Renal cortex interstitium (tissue), 15 donors: ENCODE measurements around the gene MS4A7. TPM values are rescaled to one million over a fixed set of nuclear protein-coding genes. Genes with fewer than 3 reads are reported as not detected.

ENCODE experiments used
- DNase-seq, 11 donors: peaks; one replicate each; pipeline ENCODE4 v3.0.0-alpha.2; 2013; ENCODE audit warnings: low read depth in 9 of 11, low spot score in 4 of 11; ENCODE audit errors: extremely low read depth in 1 of 11
- long read RNA-seq, 16 experiments: transcript quantifications; one replicate each; lab custom pipeline, GENCODE V29; 2026
- polyA plus RNA-seq, 3 donors: library from polyadenylated mRNA; unstranded; fragments of 120-200 nt; gene quantifications; one replicate each; pipeline ENCODE4 v1.2.1, GENCODE V29; 2013; ENCODE audit not compliant: insufficient read length in 3 of 3

The MS4A7 gene, protein sequence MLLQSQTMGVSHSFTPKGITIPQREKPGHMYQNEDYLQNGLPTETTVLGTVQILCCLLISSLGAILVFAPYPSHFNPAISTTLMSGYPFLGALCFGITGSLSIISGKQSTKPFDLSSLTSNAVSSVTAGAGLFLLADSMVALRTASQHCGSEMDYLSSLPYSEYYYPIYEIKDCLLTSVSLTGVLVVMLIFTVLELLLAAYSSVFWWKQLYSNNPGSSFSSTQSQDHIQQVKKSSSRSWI
- 10 to 100 TPM in 1 of 3 donors, 1 to 10 TPM in 2; 6.0 to 16.1 (median 6.8) TPM for polyA plus RNA-seq
- long read RNA-seq, donor 1, partial matches to known transcripts: 0 of 1 reads
- long read RNA-seq, donor 1, other reads (novel, unspliced or antisense): 0 of 1 reads
- long read RNA-seq, donor 2, partial matches to known transcripts: 0 of 2 reads
- long read RNA-seq, donor 2, other reads (novel, unspliced or antisense): 0 of 2 reads
- long read RNA-seq, donor 3: 0 reads
- long read RNA-seq, donor 4, partial matches to known transcripts: 0 of 1 reads
- long read RNA-seq, donor 4, other reads (novel, unspliced or antisense): 0 of 1 reads
- long read RNA-seq, donor 5: 0 reads
- long read RNA-seq, donor 6, partial matches to known transcripts: 0 of 2 reads
- long read RNA-seq, donor 6, other reads (novel, unspliced or antisense): 0 of 2 reads
- long read RNA-seq, donor 7, partial matches to known transcripts: 0 of 1 reads
- long read RNA-seq, donor 7, other reads (novel, unspliced or antisense): 0 of 1 reads
- long read RNA-seq, donor 8: 0 reads
- long read RNA-seq, donor 9: 0 reads
- long read RNA-seq, donor 10, partial matches to known transcripts: 0 of 1 reads
- long read RNA-seq, donor 10, other reads (novel, unspliced or antisense): 0 of 1 reads
- long read RNA-seq, donor 11: 0 reads
- long read RNA-seq, donor 12: 0 reads
- long read RNA-seq, donor 13: 0 reads
- long read RNA-seq, donor 14: 0 reads
- long read RNA-seq, donor 15, partial matches to known transcripts: 0 of 1 reads
- long read RNA-seq, donor 15, other reads (novel, unspliced or antisense): 0 of 1 reads
- long read RNA-seq, donor 16, partial matches to known transcripts: 0 of 2 reads
- long read RNA-seq, donor 16, other reads (novel, unspliced or antisense): 0 of 2 reads

DNA sequence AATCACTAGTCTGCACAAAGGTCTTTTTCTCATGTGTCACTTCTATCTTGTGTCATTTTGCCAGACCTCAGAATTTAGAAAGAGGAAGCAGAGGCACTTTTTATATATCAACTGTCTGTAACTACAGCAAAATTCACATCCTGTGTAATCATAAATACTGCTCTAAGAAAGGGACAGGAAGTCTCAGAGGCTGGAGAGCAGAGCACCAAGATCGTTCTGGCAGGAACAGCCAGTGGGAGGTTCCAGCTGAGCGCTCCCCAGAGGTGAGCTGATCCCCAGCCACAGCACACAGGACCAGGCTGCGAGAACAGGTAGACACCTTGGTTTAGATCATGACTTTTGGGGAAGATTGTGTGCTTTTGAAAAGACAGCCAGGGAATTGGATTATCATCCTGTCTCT, at the start of gene MS4A7:
Gene MS4A7 (plus strand): TSS at position 179 of the 400 bp plus-strand sequence. CDS start 4,610 bp downstream, outside the sequence.
- DNase-seq: peak in 2 of 11 donors; percentile 4 to 6

DNA sequence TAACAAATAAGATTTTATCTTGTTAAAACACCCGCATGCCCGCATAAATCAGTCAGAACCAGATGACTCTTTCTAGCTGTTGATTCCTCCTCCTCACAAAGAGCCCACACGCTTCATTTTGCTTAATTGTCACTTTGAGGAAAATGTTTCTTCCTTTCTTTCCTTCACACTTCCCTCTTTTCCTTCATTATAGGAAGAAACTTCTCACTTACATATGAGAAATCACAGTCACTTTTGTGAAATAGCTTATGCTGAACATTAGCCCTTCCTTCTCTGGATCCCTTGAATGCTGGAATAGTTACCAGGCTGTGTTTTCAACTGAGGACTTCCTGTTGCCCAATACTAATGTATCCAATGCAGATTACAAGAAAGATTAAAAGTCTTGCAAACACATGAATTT, 45.5 kb upstream of the MS4A7 start:
- DNase-seq: no peak

DNA sequence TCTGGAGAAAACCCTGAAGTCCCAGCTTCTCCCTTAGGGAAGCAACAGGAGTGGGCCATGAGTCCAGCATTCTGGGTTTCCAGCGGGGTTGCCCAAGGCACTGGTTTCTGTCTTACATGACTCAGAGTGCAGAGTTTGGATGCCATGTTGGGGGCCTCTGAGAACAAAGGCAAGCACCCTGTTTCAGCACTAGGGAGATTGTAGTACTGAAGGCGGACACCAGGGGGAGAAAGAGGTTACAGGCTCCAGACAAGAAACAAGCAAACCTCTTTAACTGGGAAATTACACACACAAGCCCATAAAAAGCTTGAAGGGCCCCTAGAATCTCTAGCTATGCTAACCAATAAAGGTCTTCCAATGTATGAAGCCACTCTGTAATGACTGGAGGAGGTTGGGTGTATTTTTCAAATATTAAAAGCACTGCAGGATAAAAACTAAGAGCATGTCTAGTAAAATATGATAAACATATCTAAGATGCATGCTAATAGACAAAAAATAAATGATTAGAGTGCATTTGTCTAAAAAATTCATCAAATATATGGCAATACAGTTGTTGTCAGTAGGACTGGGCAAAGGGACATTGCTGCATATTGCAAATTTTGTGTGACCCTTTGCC, 44.2 kb upstream of the MS4A7 start:
- peak in 10 of 11 donors; percentile 13 to 29 (median 22) for DNase-seq

DNA sequence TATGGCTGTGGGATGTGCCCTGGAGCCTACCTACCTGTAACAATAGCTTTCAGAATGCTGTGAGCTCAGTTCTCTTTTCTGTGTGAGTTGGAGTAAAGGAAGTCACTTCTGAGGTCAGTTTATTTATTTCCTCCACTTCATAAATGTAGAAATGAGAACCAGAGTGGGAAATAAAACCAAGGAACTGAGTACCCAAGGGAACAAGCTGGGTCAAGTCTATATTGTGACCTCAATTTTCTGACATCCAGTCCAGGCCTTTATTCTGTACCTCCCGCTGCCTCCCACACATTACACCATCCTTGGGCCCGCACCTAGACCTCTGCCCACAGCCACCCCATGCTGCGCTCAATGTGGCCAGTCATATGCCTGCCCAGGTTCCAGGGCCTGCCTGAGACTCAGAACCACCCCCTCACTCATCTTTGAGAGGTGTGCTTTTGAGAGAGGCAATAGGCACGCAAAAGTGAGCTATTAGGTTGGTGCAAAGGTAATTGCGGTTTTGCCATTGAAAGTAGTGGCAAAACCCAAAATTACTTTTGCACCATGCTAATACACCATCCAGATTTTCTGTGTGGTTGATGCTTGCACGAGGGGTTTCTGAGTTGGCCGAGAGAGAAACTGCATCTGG, 41.5 kb upstream of the MS4A7 start:
- no peak for DNase-seq

DNA sequence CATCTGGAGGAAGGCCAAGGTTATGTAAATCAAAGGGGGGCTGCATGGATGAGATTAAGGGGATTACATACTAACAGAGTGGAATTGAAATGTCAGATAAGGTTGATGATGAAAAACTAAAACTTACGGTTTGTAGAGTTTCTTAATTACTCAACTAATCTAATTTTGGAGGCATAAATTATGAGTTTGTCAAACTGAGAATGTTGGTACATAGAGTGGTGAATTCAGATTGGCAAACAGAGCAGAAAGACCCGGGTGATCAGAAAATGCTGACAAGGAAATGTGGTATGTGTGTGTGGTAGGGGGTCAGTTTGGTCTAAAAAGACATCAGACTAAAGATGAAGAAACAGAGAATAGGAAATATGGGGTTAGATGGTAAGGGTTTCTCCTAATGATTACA, 40.3 kb upstream of the MS4A7 start:
- no peak for DNase-seq

DNA sequence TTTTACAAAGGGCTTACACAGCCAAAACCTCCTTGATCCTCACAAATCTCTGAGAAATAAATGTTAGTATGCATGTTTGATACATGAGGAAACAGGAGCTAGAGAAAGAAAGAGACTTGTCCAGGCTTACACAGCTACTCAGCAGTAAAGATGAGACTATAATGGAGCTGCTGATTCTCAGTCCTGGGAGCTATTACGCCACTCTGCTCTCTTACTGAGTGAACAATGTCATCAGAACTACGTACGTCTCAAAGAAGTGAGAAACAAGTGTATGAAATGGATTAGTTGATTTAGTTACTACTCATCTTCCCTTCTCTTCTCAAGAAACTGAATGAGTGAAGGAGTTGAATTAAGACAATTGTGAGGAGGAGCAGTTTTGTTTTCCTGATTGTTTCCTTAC, 39.0 kb upstream of the MS4A7 start:
- no peak for DNase-seq

DNA sequence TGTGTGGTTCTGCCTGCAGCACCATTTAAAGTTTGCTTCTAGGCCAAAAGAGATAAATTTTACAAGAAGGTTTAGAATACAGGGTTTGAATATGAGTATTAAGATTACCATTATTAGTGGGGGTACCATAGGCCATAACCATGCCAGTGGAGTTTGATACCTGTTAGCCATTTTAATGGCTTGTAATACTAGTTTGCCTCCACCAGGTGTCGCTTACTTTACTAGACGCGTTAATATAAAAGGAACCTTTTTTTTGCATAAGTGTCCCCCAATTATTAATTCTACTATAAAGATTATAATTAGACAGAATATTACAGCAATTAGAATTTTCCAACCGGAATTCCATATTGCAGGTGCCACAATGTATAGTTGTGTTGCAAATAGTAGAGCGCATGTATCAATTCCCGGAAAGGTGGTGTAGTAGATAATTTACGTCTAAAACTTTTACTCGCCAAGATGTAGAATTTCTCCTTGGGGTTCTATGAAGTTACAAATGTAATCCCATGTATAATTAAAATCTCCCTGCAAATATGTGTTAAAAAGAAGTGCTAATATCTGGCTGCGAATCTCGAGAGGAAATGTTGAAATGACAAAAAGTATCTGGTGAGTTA, 35.1 kb upstream of the MS4A7 start:
- no peak for DNase-seq

DNA sequence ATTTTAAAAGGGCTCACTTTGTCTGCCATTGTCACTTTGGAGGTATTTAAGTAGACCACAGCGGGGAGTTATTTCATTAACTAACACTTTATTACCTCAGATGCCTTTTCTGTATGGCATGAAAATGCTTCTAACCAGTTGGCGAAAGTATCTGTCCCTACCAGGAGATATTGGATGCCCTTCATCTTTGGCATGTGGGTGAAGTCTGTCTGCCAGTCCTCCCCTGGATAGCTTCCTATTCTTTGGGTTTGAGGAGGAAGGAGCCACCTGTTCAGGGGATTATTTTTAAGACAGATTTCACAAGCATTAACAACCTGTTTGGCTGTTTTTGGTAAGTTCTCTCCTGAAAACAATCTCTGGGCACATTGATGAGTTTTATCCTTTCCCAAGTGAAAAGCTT, 34.2 kb upstream of the MS4A7 start:
- DNase-seq: no peak

DNA sequence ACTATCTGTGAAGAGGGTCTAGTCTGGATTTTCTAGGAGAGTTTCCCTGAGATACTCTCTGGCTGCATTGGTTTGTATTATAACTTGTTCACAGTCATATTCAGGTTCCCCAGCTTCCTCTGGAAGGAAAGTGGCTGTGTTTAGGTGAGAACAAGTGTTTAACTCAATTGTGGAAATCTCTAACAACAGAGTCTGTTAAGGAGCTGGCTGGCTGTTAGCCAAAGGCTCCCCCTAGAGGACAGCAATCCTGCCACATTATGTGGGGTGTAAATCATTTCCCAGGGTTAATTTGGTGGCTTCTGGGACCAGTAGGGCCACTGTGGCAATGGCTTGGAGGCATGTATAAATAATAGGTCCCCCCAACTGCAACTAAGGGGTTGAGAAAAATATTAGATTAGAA, 32.8 kb upstream of the MS4A7 start:
- DNase-seq: no peak

DNA sequence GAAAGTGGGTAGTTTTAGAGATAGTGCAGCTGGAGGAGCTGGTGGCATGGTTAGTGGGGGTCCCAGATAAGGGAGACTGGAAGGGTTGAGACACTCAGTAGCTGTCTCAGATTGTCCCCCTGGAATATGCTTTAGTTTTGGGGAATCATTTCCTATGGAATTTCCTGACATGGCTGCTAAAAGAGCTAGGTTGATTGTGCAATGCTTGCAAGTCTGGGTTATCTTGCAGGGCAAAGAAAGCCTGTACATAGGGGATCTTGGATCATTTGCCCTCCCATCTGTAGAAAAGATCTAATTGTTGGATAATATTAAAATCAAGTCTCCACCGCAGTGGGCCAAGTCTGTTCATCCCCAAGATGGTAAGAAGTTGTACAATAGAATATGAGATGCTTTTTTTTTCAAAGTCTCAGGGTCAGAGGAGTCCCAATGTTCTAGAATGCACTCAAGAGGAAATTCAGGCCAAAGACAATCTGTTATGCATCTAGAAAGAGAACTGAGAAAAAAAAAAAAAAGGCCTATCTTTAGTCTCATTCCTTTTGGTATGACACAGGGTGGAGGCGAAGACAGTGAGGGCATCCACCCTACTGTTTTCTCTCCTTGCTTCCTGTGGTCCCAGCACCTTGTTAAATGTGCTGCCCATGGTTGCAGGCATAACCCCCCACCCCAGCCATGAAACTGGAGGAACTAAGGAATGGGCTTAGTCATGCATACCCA, 31.1 kb upstream of the MS4A7 start:
- DNase-seq: no peak

DNA sequence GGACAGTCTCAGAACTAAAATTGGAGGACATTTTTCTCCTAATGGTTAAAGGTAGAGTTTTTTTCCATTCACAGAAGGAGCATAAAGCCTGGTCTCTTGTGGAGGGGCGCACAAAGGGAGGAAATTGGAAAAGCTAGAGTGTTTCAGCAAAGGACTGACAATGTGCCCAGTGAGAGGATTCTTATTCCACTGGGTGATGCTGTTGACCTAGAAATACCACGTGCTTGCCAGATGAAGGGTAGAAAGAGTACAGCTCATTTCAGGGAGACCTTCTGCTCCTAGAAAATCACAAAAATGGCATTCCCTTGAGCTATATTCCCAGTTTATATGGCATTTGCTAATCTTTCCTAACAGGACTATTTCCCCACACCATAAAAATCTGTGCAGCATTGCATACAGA, 30.2 kb upstream of the MS4A7 start:
- no peak for DNase-seq

DNA sequence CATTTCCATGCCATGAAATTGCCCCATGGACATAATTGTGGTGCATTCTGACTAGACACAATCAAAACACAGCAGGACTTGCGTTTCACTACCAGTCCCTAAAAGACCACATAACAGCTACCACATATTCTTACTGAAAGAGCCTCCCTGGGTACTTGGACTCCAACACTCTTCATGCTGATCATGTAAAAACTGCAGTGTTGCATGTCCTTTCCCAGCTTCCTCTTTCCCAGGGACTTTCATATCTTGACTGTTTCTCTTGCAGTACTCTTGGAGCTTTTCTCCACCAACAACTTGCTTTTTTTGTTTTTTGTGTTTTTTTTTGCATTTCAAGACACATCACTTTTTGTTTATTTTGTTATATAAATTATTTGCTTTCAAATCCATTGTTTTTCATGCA, 28.3 kb upstream of the MS4A7 start:
- no peak for DNase-seq

DNA sequence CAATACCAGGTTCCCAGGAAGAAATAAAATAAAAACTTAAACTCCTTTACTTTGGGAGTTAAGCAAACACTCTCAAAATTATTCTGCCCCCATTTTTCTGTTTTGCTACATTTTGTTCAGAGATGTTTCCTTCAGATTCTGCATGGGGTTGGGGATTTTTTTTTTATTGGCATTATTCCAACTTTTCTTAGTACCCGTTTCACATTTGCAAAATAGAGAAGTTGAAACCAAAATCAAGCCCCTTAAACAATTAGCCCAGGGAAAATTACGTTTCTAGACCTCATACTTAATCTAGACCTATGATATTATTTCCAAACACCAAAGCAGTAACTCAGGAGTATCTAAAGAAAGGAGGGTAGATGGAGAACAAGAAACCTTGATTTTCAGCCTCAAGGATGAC, 20.6 kb upstream of the MS4A7 start:
- DNase-seq: no peak

DNA sequence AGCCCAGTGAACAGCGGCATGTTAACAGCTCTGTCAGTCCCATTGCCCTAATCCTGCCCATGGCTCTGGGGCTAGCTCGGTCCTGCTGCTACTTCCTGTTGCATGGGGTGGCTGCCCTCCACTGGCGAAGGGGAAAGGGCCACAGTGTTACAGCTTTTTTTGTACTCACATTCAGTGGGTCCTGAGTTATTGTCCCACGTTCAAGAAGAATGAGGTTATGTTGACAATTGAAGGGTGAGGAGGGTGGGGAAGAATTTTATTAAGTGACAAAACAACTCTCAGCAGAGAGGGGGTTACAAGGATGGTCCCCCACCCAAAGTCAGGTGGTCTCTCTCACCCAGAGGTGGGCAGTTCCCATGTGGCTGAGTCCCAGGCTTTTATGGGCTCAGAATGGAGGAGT, 17.7 kb upstream of the MS4A7 start:
- DNase-seq: no peak

DNA sequence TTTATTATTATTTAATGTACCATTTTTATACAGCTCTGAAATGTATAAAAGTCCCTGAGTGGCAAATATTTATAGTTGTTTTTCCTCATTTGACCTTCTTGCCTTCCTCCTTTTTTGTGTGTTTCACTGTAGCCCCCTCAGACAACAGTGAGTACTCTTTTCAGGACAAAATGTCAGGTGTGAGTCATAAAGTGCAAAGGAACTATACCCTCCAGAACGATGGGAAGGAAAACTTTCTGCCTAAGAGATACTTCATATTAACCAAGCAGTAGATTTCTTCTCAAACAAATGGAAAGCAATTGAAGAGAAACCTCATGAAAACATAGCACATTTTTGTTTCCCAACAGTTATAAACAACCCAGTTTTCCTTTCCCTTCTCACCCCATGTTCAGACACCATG, 16.1 kb upstream of the MS4A7 start:
- no peak for DNase-seq

DNA sequence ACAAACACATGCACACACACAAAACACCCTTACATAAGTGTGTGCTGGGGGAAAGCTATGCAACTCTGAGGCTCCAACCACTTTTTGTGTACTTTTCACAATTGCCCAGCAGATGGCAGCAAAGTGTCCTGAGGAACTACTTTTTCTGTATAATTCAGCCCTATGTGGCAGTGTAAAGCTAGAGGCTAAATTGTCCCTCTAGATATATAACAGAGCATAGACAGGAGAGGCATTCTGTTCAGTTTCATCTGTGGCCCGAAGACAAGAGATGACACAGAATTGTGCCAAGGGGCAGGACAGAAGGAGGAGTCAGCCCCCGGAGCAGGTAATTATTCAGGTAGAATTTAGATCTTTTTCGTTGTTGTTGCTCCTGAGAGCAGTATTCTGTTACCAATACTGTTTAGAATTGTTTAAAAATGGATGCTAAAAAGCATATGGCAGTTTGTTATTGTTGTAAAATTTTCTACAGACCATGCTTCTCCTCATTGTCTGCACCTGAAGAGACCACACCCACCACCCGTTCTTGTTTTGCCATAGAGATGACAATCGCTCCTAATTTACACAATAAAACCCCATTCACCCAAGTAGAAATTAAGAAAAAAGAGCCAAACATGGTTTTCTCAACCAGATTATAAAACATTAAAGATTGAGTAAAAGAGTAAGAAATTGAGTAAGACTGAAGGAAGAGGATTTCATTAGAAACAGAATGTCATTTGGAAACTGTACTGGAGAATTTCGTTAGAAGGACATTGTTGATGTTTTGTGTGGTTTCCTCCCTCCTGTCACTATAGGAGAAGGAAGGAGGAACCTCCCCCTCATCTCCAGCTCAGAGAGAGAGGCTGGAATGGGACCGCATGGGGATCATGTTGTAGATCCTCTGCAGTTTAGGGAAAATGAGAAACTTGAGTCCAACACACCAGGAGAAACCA, 14.5 kb upstream of the MS4A7 start:
- DNase-seq: peak; percentile 31 to 70 (median 50)
